ENCODE measurements around the gene TCF15. TPM values are rescaled to one million over a fixed set of nuclear protein-coding genes. Genes with fewer than 3 reads are reported as not detected.

TCF15 gene
- total and polyA plus RNA-seq, 2 of the 13 experiments (the other 11 are each of a cell fraction or from before 2014, with no cell fraction given) = not detected

GRCh38 chr20:642398-643174, 32.5 kb upstream of the TCF15 start (continued):
- TF ChIP-seq ZHX2 (IDR thresholded peaks at IDR 0.05; ENCODE audit: low read depth) (no peak), ZHX2 (CRISPR knock-in tag; IDR thresholded peaks at IDR 0.05; ENCODE audit: borderline replicate concordance) (no peak), HNF1B (CRISPR knock-in tag; IDR thresholded peaks at IDR 0.05) (no peak), TRAFD1 (CRISPR knock-in tag; IDR thresholded peaks at IDR 0.05; ENCODE audit: borderline replicate concordance) (no peak), HMGXB4 (CRISPR knock-in tag; IDR thresholded peaks at IDR 0.05; ENCODE audit: borderline replicate concordance in 1 of 2, low read depth in 1 of 2) (peak in 1 of 2 experiments; percentile 63; a peak in 2 of 4 replicates), HHEX (CRISPR knock-in tag; IDR thresholded peaks at IDR 0.05) (no peak), ZNF768 (CRISPR knock-in tag; IDR thresholded peaks at IDR 0.05) (peak; percentile 43; the same call in 1 of the 2 replicates), ATAD3A (CRISPR knock-in tag; IDR thresholded peaks at IDR 0.05) (no peak), SMARCE1 (IDR thresholded peaks at IDR 0.05; ENCODE audit: borderline replicate concordance) (no peak)
- TF ChIP-seq, protein P1, sequence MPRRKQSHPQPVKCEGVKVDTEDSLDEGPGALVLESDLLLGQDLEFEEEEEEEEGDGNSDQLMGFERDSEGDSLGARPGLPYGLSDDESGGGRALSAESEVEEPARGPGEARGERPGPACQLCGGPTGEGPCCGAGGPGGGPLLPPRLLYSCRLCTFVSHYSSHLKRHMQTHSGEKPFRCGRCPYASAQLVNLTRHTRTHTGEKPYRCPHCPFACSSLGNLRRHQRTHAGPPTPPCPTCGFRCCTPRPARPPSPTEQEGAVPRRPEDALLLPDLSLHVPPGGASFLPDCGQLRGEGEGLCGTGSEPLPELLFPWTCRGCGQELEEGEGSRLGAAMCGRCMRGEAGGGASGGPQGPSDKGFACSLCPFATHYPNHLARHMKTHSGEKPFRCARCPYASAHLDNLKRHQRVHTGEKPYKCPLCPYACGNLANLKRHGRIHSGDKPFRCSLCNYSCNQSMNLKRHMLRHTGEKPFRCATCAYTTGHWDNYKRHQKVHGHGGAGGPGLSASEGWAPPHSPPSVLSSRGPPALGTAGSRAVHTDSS (CRISPR knock-in tag; conservative IDR thresholded peaks at IDR 0.05) = 0 out of 2 replicates have a peak, but pooled peaks have one; percentile 39
- TF ChIP-seq, protein P2, sequence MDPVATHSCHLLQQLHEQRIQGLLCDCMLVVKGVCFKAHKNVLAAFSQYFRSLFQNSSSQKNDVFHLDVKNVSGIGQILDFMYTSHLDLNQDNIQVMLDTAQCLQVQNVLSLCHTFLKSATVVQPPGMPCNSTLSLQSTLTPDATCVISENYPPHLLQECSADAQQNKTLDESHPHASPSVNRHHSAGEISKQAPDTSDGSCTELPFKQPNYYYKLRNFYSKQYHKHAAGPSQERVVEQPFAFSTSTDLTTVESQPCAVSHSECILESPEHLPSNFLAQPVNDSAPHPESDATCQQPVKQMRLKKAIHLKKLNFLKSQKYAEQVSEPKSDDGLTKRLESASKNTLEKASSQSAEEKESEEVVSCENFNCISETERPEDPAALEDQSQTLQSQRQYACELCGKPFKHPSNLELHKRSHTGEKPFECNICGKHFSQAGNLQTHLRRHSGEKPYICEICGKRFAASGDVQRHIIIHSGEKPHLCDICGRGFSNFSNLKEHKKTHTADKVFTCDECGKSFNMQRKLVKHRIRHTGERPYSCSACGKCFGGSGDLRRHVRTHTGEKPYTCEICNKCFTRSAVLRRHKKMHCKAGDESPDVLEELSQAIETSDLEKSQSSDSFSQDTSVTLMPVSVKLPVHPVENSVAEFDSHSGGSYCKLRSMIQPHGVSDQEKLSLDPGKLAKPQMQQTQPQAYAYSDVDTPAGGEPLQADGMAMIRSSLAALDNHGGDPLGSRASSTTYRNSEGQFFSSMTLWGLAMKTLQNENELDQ (CRISPR knock-in tag; IDR thresholded peaks at IDR 0.05; ENCODE audit: borderline replicate concordance) = no peak

Measured in HepG2 (cell line).